Choroid plexus epithelial cell (primary cell): ENCODE results near the gene CLINT1.

Experiments used
- DNase-seq: peaks from one replicate; pipeline ENCODE4 v3.0.0-alpha.2; 2010; ENCODE audit warnings: low read depth
- H3K4me3 ChIP-seq: 2 replicates; pipeline ENCODE4 v1.5.1; 2011; ENCODE audit warnings: low read depth, mild to moderate bottlenecking, control low read depth, low read length, moderate library complexity
- CTCF ChIP-seq: conservative IDR thresholded peaks from 2 replicates; pipeline ENCODE4 v1.5.1; 2011; ENCODE audit warnings: low read depth, mild to moderate bottlenecking, control low read depth, inconsistent platforms, low read length, moderate library complexity

The CLINT1 gene

GRCh38 chr5:157842185-157842584 lies 16.8 kb downstream of the CLINT1 start:
- TF ChIP-seq CTCF: no peak
- no peak overlapping the region for H3K4me3 ChIP-seq
- DNase-seq: no peak

- no peak for DNase-seq
- no peak overlapping the region for H3K4me3 ChIP-seq
- TF ChIP-seq CTCF: no peak
Measured at GRCh38 chr5:157839157-157839795, 19.7 kb downstream of the CLINT1 start.

- H3K4me3 ChIP-seq: no peak overlapping the region
- no peak for TF ChIP-seq CTCF
- no peak for DNase-seq
Measured at GRCh38 chr5:157836121-157836753, 22.7 kb downstream of the CLINT1 start.

- DNase-seq: no peak
- no peak overlapping the region for H3K4me3 ChIP-seq
- TF ChIP-seq CTCF: no peak
Measured at GRCh38 chr5:157835041-157835440, 23.9 kb downstream of the CLINT1 start.

- no peak overlapping the region for H3K4me3 ChIP-seq
- TF ChIP-seq CTCF: peak; percentile 50
- peak; percentile 20 for DNase-seq
Measured at GRCh38 chr5:157828944-157829639, 29.9 kb downstream of the CLINT1 start.

GRCh38 chr5:157828105-157828943 lies 30.6 kb downstream of the CLINT1 start:
- no peak overlapping the region for H3K4me3 ChIP-seq
- peak; percentile 17 for DNase-seq
- TF ChIP-seq CTCF: no peak
